Trophoblast cell (in vitro differentiated cells and primary cell): ENCODE results near the gene TEAD4.

Experiments
- DNase-seq, 2 donors: peaks; one replicate each; pipeline ENCODE4 v3.0.0-alpha.2; 2016
- H2AFZ ChIP-seq: 2 replicates; pipeline ENCODE4 v1.6.1; 2013; ENCODE audit warnings: low read length, moderate library complexity, mild to moderate bottlenecking; ENCODE audit not compliant: insufficient read depth, poor library complexity
- H2AK5ac ChIP-seq: 2 replicates; pipeline ENCODE4 v1.6.1; 2013; ENCODE audit warnings: mild to moderate bottlenecking, low read length
- H2BK120ac ChIP-seq: 2 replicates; pipeline ENCODE4 v1.6.1; 2013; ENCODE audit warnings: low read length, mild to moderate bottlenecking, moderate library complexity; ENCODE audit not compliant: insufficient read depth, poor library complexity
- H2BK12ac ChIP-seq: 2 replicates; pipeline ENCODE4 v1.6.1; 2013; ENCODE audit warnings: mild to moderate bottlenecking, low read length, moderate library complexity
- H2BK5ac ChIP-seq: 2 replicates; pipeline ENCODE4 v1.6.1; 2013; ENCODE audit warnings: low read length, low read depth, moderate library complexity, mild to moderate bottlenecking; ENCODE audit not compliant: poor library complexity
- H3K14ac ChIP-seq: 2 replicates; pipeline ENCODE4 v1.6.1; 2013; ENCODE audit warnings: mild to moderate bottlenecking, low read length
- H3K18ac ChIP-seq: 2 replicates; pipeline ENCODE4 v1.6.1; 2013; ENCODE audit warnings: mild to moderate bottlenecking, low read length
- H3K23ac ChIP-seq: 2 replicates; pipeline ENCODE4 v1.6.1; 2013; ENCODE audit warnings: low read length
- H3K27ac ChIP-seq: 2 replicates; pipeline ENCODE4 v1.5.1; 2013; ENCODE audit warnings: low read depth, mild to moderate bottlenecking, inconsistent platforms, low read length, moderate library complexity
- H3K27me3 ChIP-seq: 2 replicates; pipeline ENCODE4 v1.6.1; 2013; ENCODE audit warnings: inconsistent platforms, mild to moderate bottlenecking, low read length, moderate library complexity; ENCODE audit not compliant: insufficient read depth
- H3K36me3 ChIP-seq, 2 experiments: 1 replicate in 1 of 2; 2 replicates in 1 of 2; pipeline ENCODE4 v1.6.1; 2013; ENCODE audit warnings: low read length in 2 of 2, mild to moderate bottlenecking in 2 of 2, moderate library complexity in 1 of 2; ENCODE audit not compliant: insufficient read depth in 2 of 2, control insufficient read depth in 1 of 2
- H3K4ac ChIP-seq: 2 replicates; pipeline ENCODE4 v1.6.1; 2013; ENCODE audit warnings: low read depth, mild to moderate bottlenecking, low read length, moderate library complexity
- H3K4me1 ChIP-seq, 2 experiments: 1 replicate in 1 of 2; 2 replicates in 1 of 2; pipeline ENCODE4 v1.6.1; 2013; ENCODE audit warnings: low read length in 2 of 2, mild to moderate bottlenecking in 2 of 2, moderate library complexity in 1 of 2; ENCODE audit not compliant: insufficient read depth in 2 of 2, control insufficient read depth in 1 of 2
- H3K4me2 ChIP-seq: 2 replicates; pipeline ENCODE4 v1.6.1; 2013; ENCODE audit warnings: inconsistent platforms, mild to moderate bottlenecking, low read length, moderate library complexity
- H3K4me3 ChIP-seq: 2 replicates; pipeline ENCODE4 v1.5.1; 2013; ENCODE audit warnings: mild to moderate bottlenecking, low read depth, low read length, inconsistent platforms
- H3K79me1 ChIP-seq: one replicate; pipeline ENCODE4 v1.6.1; 2013; ENCODE audit warnings: low read length
- H3K79me2 ChIP-seq: 2 replicates; pipeline ENCODE4 v1.6.1; 2013; ENCODE audit warnings: low read length, mild to moderate bottlenecking; ENCODE audit not compliant: control insufficient read depth, insufficient read depth, poor library complexity
- H3K9ac ChIP-seq: 2 replicates; pipeline ENCODE4 v1.6.1; 2013; ENCODE audit warnings: mild to moderate bottlenecking, low read length
- H3K9me3 ChIP-seq: 2 replicates; pipeline ENCODE4 v1.6.1; 2013; ENCODE audit warnings: low read depth, mild to moderate bottlenecking, control low read depth, inconsistent platforms, low read length; ENCODE audit not compliant: insufficient read depth
- H4K12ac ChIP-seq: 2 replicates; pipeline ENCODE4 v1.6.1; 2013; ENCODE audit warnings: low read depth, mild to moderate bottlenecking, low read length, moderate library complexity
- H4K8ac ChIP-seq: 2 replicates; pipeline ENCODE4 v1.6.1; 2013; ENCODE audit warnings: low read depth, mild to moderate bottlenecking, low read length, moderate library complexity
- H4K91ac ChIP-seq: one replicate; pipeline ENCODE4 v1.6.1; 2013; ENCODE audit warnings: low read depth, mild to moderate bottlenecking, low read length, moderate library complexity
- WGBS: extraction: QIAGEN DNeasy Blood & Tissue Kit; methylation state at CpG from one replicate; pipeline ENCODE4 v1.1.7; 2013; ENCODE audit warnings: missing lambda C conversion rate; ENCODE audit not compliant: insufficient read length, insufficient coverage; ENCODE audit errors: extremely low coverage; 5-methylcytosine and 5-hydroxymethylcytosine counted together

TEAD4 gene

GRCh38 chr12:3019005-3019680 lies 59.9 kb downstream of the TEAD4 start:
- Histone ChIP-seq H2BK12ac (no peak overlapping the region), H3K36me3 (peaks cover 50 to 51% of the 10 kb centered on the region in 2 experiments), H3K4me3 (no peak overlapping the region), H2BK120ac (no peak overlapping the region), H3K79me2 (no peaks in the 10 kb centered on the region), H3K4me1 (no peaks in the 10 kb centered on the region), H2BK5ac (no peak overlapping the region), H3K27me3 (no peaks in the 10 kb centered on the region), H3K4ac (no peak overlapping the region), H4K12ac (no peak overlapping the region), H3K9me3 (no peaks in the 10 kb centered on the region), H2AK5ac (no peak overlapping the region), H3K4me2 (no peak overlapping the region), H2AFZ (no peak overlapping the region), H3K9ac (no peak overlapping the region), H3K79me1 (no peaks in the 10 kb centered on the region), H4K8ac (no peak overlapping the region), H3K18ac (no peak overlapping the region), H4K91ac (no peak overlapping the region), H3K23ac (no peak overlapping the region), H3K27ac (no peak overlapping the region), H3K14ac (no peak overlapping the region)
- no CpG with 5 or more reads among the region's 25 CpGs for WGBS
- no peak for DNase-seq

GRCh38 chr12:3020399-3020798 lies 61.2 kb downstream of the TEAD4 start:
- H3K4me1 ChIP-seq, result no peaks in the 10 kb centered on the region
- no peak overlapping the region for H2AK5ac ChIP-seq
- no peaks in the 10 kb centered on the region for H3K9me3 ChIP-seq
- no peak overlapping the region for H2AFZ ChIP-seq
- H3K4ac ChIP-seq, result no peak overlapping the region
- no peak overlapping the region for H3K4me2 ChIP-seq
- H3K79me1 ChIP-seq, result no peaks in the 10 kb centered on the region
- no peak overlapping the region for H3K23ac ChIP-seq
- H3K4me3 ChIP-seq, result no peak overlapping the region
- H3K27me3 ChIP-seq, result no peaks in the 10 kb centered on the region
- no peak overlapping the region for H2BK12ac ChIP-seq
- H4K12ac ChIP-seq, result no peak overlapping the region
- DNase-seq, result no peak
- no peak overlapping the region for H2BK120ac ChIP-seq
- WGBS, result no CpG with 5 or more reads among the region's 16 CpGs
- peaks cover 44 to 47% of the 10 kb centered on the region in 2 experiments for H3K36me3 ChIP-seq
- no peaks in the 10 kb centered on the region for H3K79me2 ChIP-seq
- no peak overlapping the region for H3K27ac ChIP-seq
- H3K18ac ChIP-seq, result no peak overlapping the region
- H2BK5ac ChIP-seq, result no peak overlapping the region
- no peak overlapping the region for H3K9ac ChIP-seq
- H4K8ac ChIP-seq, result no peak overlapping the region
- H3K14ac ChIP-seq, result no peak overlapping the region
- H4K91ac ChIP-seq, result no peak overlapping the region

GRCh38 chr12:3020850-3021435 lies 61.7 kb downstream of the TEAD4 start:
- H2BK12ac ChIP-seq, result no peak overlapping the region
- H2AFZ ChIP-seq, result no peak overlapping the region
- H3K23ac ChIP-seq, result no peak overlapping the region
- H3K79me1 ChIP-seq, result no peaks in the 10 kb centered on the region
- no peaks in the 10 kb centered on the region for H3K4me1 ChIP-seq
- WGBS, result 100% methylated on average over 2 of the region's 13 CpGs
- no peak overlapping the region for H2BK5ac ChIP-seq
- no peak overlapping the region for H2AK5ac ChIP-seq
- no peak overlapping the region for H4K12ac ChIP-seq
- no peak overlapping the region for H3K4me3 ChIP-seq
- no peak overlapping the region for H3K27ac ChIP-seq
- no peak overlapping the region for H3K4ac ChIP-seq
- H3K79me2 ChIP-seq, result no peaks in the 10 kb centered on the region
- DNase-seq, result no peak
- H4K8ac ChIP-seq, result no peak overlapping the region
- no peak overlapping the region for H2BK120ac ChIP-seq
- peaks cover 43 to 47% of the 10 kb centered on the region in 2 experiments for H3K36me3 ChIP-seq
- H4K91ac ChIP-seq, result no peak overlapping the region
- H3K27me3 ChIP-seq, result no peaks in the 10 kb centered on the region
- no peak overlapping the region for H3K14ac ChIP-seq
- no peak overlapping the region for H3K9ac ChIP-seq
- H3K9me3 ChIP-seq, result no peaks in the 10 kb centered on the region
- no peak overlapping the region for H3K18ac ChIP-seq
- no peak overlapping the region for H3K4me2 ChIP-seq

- H2BK12ac ChIP-seq, result no peak overlapping the region
- peaks cover 38 to 46% of the 10 kb centered on the region in 2 experiments for H3K36me3 ChIP-seq
- WGBS, result no CpG with 5 or more reads among the region's 9 CpGs
Measured at GRCh38 chr12:3022411-3022810, 63.2 kb downstream of the TEAD4 start.

More at GRCh38 chr12:3022411-3022810, 63.2 kb downstream of the TEAD4 start:
- Histone ChIP-seq H3K4ac (no peak overlapping the region), H2BK120ac (no peak overlapping the region), H3K79me1 (no peaks in the 10 kb centered on the region), H3K79me2 (no peaks in the 10 kb centered on the region), H2BK5ac (no peak overlapping the region), H2AK5ac (no peak overlapping the region), H4K91ac (no peak overlapping the region), H3K14ac (no peak overlapping the region), H3K18ac (no peak overlapping the region), H4K12ac (no peak overlapping the region), H3K9me3 (no peaks in the 10 kb centered on the region), H2AFZ (no peak overlapping the region), H3K27ac (no peak overlapping the region), H3K27me3 (no peaks in the 10 kb centered on the region), H3K4me1 (no peaks in the 10 kb centered on the region), H3K4me3 (no peak overlapping the region), H3K23ac (no peak overlapping the region), H4K8ac (no peak overlapping the region), H3K9ac (no peak overlapping the region), H3K4me2 (no peak overlapping the region)
- no peak for DNase-seq
